Measurements from ENCODE around the gene COL8A1. TPM values are rescaled to one million over a fixed set of nuclear protein-coding genes. Genes with fewer than 3 reads are reported as not detected.

The COL8A1 gene
- total RNA-seq, 1 experiment from 2014 or later = 0.07 TPM

DNA sequence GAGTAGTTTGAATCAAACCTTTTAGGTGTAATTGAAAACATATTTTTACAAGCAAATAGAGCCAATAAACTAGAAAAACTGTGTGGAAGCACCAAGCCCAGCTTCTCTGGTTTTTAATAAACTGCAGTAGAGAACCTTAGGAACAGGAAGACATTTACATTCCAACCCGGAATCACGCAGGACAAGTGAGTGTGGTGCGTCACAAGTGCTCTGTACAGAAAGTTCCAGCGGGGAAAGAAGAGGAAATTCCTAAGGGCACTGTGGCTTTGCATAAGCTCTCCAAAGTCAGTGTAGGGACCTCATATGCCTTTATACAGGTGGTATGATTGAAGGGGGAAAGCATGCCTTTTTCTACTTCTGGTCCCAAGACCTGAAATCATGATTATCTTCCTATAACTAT is 21.6 kb downstream of the COL8A1 start:
- Histone ChIP-seq H2AFZ (ENCODE audit: low read depth, low read length, poor library complexity, severe bottlenecking) (no peak overlapping the region), H3K4me3 (replicated peaks in 1 of 2; ENCODE audit: low read depth in 1 of 2, low read length in 2 of 2) (no peak overlapping the region), H3K4me2 (ENCODE audit: low read length) (no peak overlapping the region), H3K9me2 (ENCODE audit: insufficient read depth) (no peaks in the 10 kb centered on the region), H3K36me3 (ENCODE audit: control insufficient read depth in 1 of 2, insufficient read depth in 2 of 2, low read length in 2 of 2) (no peaks in the 10 kb centered on the region), H3K79me2 (ENCODE audit: insufficient read depth, low read length) (no peaks in the 10 kb centered on the region), H3K9me3 (ENCODE audit: control insufficient read depth in 1 of 2, insufficient read depth in 1 of 2, low read depth in 1 of 2, low read length in 2 of 2) (no peaks in the 10 kb centered on the region), H3K9ac (ENCODE audit: low read length) (no peak overlapping the region), H3K4me1 (ENCODE audit: control insufficient read depth in 1 of 2, insufficient read depth in 2 of 2, low read length in 2 of 2) (no peaks in the 10 kb centered on the region), H3K27ac (ENCODE audit: low read depth, low read length) (no peak overlapping the region), H3K27me3 (ENCODE audit: insufficient read depth, low read length) (peaks cover 64% of the 10 kb centered on the region), H4K20me1 (ENCODE audit: insufficient read depth) (no peaks in the 10 kb centered on the region)
- intact Hi-C loops (cut with micrococcal nuclease) = no loop called here
- ChIA-PET RAD21 (ENCODE audit: low non-redundant PET in 1 of 2, low total read pairs in 2 of 2, uncharacterized antibody in 2 of 2, unreplicated experiment in 2 of 2) (no interaction called here), CTCF (interaction anchor here (1.1 kb wide), 1 partner anchor 15 kb away, joined by 3 read pairs; no protein-coding TSS in a partner anchor), POLR2A (no interaction called here)
- TF ChIP-seq EGR1 (IDR thresholded peaks at IDR 0.05; ENCODE audit: low read depth) (no peak), JUND (IDR thresholded peaks at IDR 0.05) (no peak), SIN3A (IDR thresholded peaks at IDR 0.05; ENCODE audit: low read depth) (no peak), EZH2 (IDR thresholded peaks at IDR 0.05) (no peak), CEBPB (IDR thresholded peaks at IDR 0.05; ENCODE audit: low read depth) (no peak), FOSL1 (IDR thresholded peaks at IDR 0.05; ENCODE audit: low read depth) (no peak), SRF (IDR thresholded peaks at IDR 0.05; ENCODE audit: low read depth) (no peak), POLR2A (IDR thresholded peaks at IDR 0.05; ENCODE audit: borderline replicate concordance, extremely low read depth, insufficient read depth, insufficient read length) (no peak), ELF1 (IDR thresholded peaks at IDR 0.05; ENCODE audit: borderline replicate concordance, low read depth) (no peak), ZFX (IDR thresholded peaks at IDR 0.05) (no peak), EZH2phosphoT487 (IDR thresholded peaks at IDR 0.05; ENCODE audit: borderline replicate concordance) (no peak), POLR2AphosphoS5 (IDR thresholded peaks at IDR 0.05; ENCODE audit: low read depth, low read length) (no peak), RAD21 (IDR thresholded peaks at IDR 0.05; ENCODE audit: low read depth) (no peak), SP1 (IDR thresholded peaks at IDR 0.05; ENCODE audit: low read depth) (no peak), ZNF274 (IDR thresholded peaks at IDR 0.05; ENCODE audit: low read depth, low read length) (no peak)
- TF ChIP-seq, protein P1, sequence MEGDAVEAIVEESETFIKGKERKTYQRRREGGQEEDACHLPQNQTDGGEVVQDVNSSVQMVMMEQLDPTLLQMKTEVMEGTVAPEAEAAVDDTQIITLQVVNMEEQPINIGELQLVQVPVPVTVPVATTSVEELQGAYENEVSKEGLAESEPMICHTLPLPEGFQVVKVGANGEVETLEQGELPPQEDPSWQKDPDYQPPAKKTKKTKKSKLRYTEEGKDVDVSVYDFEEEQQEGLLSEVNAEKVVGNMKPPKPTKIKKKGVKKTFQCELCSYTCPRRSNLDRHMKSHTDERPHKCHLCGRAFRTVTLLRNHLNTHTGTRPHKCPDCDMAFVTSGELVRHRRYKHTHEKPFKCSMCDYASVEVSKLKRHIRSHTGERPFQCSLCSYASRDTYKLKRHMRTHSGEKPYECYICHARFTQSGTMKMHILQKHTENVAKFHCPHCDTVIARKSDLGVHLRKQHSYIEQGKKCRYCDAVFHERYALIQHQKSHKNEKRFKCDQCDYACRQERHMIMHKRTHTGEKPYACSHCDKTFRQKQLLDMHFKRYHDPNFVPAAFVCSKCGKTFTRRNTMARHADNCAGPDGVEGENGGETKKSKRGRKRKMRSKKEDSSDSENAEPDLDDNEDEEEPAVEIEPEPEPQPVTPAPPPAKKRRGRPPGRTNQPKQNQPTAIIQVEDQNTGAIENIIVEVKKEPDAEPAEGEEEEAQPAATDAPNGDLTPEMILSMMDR (IDR thresholded peaks at IDR 0.05 in 2 of 3, conservative IDR thresholded peaks at IDR 0.05 in 1 of 3; ENCODE audit: borderline replicate concordance in 1 of 3, insufficient read depth in 1 of 3, low read depth in 2 of 3, low read length in 2 of 3) = no peak
- TF ChIP-seq, protein P2, sequence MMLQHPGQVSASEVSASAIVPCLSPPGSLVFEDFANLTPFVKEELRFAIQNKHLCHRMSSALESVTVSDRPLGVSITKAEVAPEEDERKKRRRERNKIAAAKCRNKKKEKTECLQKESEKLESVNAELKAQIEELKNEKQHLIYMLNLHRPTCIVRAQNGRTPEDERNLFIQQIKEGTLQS (IDR thresholded peaks at IDR 0.05) = no peak
- TF ChIP-seq, protein P3, sequence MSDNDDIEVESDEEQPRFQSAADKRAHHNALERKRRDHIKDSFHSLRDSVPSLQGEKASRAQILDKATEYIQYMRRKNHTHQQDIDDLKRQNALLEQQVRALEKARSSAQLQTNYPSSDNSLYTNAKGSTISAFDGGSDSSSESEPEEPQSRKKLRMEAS (IDR thresholded peaks at IDR 0.05) = no peak
- DNase-seq (ENCODE audit: low read depth, low spot score) (no peak), ATAC-seq (no peak)
- no TSS peak for BruUV-seq (replicated peaks)

Data from HCT116 (cell line).